DLD1 (cell line): ENCODE results near the gene UTP20.
"Not testable (repeated sequence)": the region's sequence is repeated elsewhere in the genome, so short reads cannot be mapped to it uniquely, and the experiment has no call there.

ENCODE experiments used
- in situ Hi-C: cut with HindIII; loops from 2 replicates; pipeline ENCODE4 v1.10.0; 2017; ENCODE audit warnings: low sequenced_read_pairs

UTP20 gene

DNA sequence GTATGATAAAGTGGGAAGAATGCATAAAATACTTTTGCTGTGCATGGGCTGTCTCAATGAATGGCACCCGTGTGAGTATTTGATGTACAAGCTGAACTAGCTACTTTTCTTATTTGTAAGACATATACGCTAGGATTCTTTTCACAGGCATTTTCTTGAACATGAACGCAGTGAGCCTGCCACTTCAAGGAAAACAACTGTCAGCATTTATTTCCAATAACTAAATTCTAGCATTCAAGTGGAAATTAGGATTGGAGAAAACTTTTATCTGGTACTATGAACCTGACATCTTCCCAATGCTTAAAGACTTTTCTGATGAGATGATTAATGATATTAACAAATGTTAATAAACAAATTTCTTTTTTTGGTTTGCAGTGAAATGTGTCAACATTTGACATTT lies 45.7 kb downstream of the UTP20 start:
- in situ Hi-C loops, result no loop called here

DNA sequence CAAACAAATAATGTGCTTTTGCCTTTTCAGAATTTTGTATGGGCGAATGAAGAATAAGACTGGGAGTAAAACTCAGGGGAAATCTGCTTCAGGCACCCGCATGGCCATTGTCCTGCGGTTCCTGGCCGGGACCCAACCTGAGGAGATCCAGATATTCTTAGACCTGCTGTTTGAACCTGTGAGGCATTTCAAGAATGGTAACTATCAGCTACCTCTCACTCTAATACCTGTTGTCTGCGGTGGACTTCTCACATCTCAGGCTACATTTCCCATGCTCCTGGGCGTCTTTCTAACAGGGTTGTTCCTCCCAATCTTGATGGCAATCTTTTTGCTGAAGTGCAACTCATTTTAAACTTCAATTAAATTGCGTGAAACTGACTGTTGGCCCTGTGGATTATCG lies 47.1 kb downstream of the UTP20 start:
- in situ Hi-C loops, result no loop called here

DNA sequence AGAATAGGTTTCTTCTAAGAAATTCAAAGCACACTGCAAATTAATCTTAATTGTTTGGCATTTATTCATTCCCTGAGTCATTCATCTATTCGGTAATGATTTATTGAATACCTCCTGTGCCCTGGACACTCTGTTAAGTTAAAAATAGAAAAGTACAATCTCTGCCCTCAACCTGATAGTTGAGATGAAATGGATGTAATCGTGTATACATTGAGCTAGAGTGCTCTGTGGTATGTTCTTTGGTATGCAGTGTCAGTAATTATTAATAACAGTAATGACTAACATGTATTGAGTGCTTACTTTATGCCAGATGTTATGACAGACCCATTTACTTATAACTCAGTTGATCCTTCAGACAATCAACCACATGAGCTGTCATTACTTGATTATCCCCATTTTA lies 47.6 kb downstream of the UTP20 start:
- in situ Hi-C loops, result no loop called here

DNA sequence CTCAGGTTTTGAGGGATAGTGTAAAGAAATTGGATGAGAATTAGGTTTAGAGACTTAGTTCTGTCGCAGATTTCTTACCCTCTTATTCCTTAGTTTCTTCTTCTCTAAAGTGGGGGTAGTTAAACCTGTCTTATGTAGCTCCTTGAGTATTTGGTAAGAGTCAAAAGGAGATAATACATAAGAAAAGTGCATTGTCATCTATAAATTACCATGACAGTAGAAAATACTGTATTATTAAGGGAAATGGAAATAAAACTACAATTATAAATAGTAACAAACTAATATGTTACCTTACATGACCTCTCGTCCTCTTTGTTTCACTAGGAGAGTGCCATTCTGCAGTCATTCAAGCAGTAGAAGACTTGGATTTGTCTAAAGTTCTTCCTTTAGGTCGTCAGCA lies 49.0 kb downstream of the UTP20 start:
- in situ Hi-C loops, result no loop called here

DNA sequence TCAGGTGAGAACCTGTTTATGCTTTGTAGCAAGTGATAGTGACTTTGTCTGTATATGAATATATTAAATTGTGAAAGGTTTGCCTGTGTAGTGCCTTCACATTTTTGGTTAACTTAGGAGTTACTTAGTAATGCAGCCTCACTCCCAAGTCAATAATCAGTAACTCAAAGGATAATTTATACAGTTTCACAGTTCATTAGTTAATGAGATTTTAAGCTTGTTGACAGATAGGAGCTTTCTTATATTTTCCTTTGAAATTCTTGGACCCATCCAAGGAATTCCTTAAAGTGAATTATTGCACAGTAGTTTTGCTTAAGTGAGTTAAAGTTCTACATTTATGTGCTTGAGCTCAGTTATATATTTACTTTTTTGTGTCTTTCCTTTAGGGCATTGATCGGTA lies 50.7 kb downstream of the UTP20 start:
- in situ Hi-C loops, result no loop called here

DNA sequence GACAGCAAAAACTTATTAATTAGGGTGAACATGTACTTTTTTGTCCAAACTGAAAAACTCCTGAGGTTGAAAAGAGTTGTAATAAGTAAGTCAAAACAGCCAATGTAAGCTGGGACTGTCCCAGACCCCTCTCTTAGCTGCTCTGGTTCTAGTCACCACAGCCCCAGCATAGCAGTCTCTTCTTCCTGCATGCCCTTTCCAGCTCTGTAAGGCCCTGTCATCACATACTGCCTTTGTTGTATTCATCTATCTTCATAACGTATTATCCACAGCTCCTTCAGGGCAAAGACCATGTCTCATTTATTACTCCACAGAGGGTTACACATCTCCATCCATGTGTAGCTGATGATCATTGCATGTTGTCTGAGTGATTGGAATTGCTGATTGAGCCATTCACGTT lies 56.5 kb downstream of the UTP20 start:
- in situ Hi-C loops, result no loop called here

DNA sequence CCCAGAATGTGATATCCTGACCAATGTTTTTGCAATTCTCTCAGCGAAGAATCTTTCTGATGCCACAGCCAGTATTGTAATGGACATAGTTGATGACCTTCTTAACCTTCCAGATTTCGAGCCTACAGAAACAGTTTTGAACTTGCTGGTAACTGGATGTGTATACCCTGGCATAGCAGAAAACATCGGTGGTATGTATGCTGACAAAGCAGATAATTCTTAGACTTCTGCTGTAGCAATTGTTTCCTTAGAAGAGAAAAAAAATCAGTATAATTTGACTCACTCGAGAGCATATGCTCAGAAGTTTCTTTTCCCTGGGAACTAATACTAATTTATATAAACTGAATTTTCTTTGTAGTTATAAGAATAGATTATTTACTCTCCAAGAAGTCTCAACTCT lies 58.2 kb downstream of the UTP20 start:
- in situ Hi-C loops, result no loop called here

DNA sequence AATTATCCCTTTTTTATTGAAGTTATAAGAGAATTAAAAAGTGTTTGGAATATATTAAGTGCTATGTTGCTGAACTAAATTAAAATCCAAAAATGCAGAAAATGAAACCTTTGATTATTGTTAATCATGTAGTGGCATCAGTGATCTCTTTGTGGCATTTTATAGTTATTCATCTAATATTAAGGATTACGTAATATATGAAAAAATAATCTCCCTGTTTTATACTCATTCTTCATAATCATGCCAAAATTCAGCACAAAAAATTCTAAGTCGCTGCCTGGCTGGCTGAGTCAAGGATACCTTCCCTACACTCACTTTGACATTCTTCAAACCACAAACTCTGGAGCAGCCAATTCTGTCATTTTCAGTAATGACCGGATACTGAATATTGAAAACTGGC lies 64.0 kb downstream of the UTP20 start:
- in situ Hi-C loops, result no loop called here

DNA sequence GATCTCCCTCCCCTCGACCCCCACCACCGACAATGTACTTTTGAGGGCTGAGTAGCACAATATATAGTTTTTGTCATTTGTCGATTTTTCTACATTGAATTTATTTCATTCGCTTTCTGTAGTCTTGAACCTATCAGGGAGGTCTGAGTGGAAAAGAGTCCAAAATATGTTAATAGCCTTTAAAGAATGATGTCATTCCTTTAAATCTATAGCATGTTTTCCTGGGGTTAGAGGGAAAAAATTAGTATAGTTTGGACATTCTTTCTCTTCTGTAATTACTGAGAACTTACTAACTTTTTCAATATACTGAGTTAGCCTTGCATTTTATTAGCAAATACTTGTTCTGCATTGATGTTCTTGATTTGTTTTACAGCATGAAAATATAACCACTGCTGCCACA lies 71.8 kb downstream of the UTP20 start:
- in situ Hi-C loops, result no loop called here

DNA sequence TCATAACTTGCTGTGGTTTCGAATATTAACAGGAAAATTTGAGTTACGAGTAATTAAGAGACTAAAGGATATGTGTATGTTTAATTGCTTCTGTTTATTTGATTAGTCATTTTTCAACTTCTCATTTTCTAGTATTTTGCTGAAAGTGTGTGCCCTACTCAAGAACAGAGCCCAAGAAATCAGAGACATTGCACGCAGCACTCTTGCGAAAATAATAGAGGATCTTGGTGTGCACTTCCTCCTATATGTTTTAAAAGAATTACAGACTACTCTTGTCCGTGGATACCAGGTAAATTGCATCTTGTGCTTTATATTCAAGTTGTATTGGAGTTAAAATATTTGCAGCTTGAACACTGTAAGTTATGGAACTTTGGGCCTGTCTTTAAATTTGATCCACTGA lies 76.9 kb downstream of the UTP20 start:
- in situ Hi-C loops, result no loop called here

DNA sequence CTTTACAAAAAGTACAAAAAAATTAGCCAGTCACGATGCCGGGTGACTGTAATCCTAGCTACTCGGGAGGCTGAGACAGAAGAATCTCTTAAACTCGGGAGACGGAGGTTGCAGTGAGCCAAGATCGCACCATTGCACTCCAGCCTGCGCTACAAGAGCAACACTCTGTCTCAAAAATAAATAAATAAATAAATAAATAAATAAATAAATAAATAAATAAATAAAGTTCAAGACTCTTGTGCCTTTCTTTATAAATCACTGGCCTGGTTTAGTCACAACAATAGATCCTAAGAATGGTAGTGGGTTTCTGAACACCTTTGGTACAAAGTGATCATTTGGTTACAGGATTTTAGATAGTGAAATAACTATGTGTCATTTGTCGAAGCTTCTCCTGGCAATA lies 81.5 kb downstream of the UTP20 start:
- in situ Hi-C loops, result no loop called here

DNA sequence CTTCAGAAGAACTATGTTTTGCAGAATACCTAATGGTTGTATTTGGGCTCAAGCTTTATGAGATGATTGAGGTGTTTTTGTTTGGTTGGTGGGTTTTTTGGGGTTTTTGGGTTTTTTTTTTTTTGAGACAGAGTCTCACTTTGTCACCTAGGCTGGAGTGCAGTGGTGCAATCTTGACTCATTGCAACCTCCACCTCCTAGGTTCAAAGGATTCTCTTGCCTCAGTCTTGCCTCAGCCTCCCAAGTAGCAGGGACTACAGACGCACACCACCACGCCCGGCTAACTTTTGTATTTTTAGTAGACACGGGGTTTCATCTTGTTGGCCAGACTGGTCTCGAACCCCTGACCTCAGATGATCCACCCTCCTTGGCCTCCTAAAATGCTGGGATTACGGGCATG lies 88.1 kb downstream of the UTP20 start:
- in situ Hi-C loops, result no loop called here

DNA sequence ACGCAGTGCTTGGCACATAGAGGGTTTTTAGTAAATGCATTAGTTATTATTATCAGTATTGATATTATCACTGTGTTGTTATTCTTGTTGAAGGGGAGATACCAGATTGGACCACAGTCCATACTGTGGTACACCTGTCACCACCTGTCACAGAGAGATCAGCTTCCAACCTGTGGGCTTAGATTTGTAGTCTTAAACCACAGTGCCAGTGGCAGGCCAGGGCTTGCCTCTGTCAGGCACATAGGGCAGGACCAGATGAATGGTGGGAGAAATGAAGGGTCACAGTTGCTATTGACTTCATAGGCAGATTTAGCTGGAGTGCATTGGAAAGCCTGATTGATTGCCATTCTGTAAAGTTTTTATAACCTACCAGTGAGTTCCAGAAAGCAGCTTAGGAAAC lies 92.5 kb downstream of the UTP20 start:
- in situ Hi-C loops, result no loop called here

DNA sequence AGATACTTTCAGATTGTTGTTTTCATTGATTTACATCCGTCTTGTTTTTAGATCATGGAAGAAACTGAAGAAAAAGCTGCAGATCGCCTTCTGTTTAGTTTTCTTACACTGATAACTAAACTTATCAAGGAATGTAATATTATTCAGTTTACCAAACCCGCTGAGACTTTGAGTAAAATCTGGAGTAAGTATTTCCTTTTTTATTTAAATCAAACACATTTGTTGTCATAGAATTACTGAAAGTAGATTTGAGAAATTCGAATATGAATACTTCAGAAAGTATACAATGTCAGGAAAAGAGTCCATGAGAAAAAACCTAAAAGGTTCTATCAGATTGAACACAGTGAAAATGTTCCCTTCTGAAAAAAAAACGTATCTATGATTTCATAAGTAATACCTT lies 95.7 kb downstream of the UTP20 start:
- in situ Hi-C loops, result no loop called here

DNA sequence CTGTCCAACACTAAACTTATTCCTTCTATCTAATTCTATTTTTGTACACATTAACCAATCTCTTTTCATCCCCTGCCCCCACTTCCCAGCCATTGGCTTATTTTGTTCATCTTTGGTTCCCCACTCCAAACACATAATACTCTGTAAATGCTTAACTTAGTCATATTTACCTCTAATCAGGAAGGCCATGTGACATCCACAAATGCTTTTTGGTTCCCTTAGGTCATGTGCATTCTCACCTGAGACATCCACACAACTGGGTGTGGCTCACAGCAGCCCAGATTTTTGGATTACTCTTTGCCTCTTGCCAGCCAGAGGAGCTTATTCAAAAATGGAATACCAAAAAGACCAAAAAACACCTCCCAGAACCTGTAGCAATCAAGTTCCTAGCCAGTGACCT lies 99.2 kb downstream of the UTP20 start:
- in situ Hi-C loops, result no loop called here

DNA sequence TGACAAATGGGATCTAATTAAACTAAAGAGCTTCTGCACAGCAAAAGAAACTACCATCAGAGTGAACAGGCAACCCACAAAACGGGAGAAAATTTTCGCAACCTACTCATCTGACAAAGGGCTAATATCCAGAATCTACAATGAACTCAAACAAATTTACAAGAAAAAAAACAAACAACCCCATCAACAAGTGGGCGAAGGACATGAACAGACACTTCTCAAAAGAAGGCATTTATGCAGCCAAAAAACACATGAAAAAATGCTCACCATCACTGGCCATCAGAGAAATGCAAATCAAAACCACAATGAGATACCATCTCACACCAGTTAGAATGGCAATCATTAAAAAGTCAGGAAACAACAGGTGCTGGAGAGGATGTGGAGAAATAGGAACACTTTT lies 111.3 kb downstream of the UTP20 start:
- in situ Hi-C loops, result not testable (repeated sequence)

DNA sequence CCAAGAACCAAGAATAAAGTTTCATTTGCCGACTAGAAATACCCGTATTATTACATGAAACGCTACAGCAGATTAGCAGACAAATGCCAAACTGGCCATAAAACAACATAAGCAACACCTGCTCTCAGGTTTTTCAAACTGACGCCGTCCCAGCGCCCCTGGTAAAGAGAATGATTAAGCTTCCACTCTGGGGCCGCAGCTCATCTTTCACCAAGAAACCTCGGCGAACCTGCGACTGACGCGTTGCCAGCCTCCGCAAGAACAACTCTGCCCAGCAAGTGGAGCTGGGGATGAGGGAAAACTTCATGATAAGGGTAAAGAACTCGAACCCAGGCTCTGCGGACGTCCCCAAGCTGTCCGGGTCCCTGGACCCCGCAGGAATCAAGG lies 127.1 kb downstream of the UTP20 start:
- in situ Hi-C loops, result no loop called here

DNA sequence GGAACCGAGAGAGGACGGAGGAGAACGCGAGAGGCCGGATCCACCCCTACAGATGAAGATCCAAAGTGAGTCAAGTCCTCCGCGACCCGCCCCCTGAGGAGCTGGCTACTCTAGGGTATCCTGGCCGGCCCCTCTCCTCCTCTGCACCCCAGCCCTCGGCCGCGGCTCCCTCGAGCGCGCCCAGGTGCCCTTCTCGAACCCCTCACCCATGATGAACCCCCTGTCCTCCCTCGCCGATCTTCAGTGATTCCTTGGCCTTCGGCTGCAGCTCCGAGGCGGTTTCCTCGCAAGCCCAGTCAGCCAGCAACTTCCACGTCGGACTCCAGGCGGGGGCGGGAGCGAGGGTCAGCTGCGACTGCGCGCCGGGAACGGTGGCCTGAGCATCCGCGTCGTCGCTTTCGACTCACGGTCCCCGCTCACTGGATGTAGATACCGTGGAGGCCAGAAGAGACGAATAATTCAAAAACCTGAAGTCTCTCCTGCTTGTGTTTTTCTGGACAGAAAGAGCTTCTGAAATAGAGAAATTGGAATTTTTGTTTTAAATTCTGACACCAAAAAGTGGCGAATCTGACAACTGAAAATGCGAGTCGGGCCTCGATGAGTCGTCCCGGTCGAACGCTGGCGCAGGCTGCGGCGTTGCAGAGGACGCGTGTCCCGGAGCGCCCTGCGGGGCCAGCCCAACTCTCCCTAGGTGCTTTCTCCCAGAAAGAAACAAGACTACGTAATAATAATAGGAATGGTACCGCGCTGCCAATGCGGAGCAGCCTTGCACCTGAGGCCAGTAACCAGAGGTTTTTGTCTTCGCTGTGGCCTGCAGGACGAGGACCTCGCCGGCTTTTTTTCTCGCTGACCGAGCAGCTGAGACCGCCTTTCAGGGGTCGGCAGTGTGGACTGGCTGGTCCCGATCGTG lies 127.8 kb downstream of the UTP20 start, which contains the start of gene ARL1:
Gene ARL1 (minus strand): TSS at position 337 of the 910 bp plus-strand sequence. CDS start 127 bp downstream, at position 210.
- in situ Hi-C loops, result no loop called here

DNA sequence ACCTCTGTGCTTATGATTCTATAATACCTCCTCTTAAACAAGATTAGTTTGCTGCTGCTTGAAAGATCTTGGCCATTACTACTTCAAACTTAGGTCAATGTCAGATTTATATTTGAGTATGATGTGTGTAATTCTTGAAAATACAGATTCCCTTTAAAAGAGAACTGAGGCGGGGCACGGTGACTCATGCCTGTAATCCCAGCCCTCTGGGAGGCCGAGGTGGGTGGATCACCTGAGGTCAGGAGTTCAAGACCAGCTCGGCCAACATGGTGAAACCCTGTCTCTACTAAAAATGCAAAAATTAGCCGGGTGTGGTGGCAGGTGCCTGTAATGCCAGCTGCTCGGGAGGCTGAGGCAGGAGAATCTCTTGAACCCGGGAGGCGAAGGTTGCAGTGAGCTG lies 130.3 kb downstream of the UTP20 start:
- in situ Hi-C loops, result not testable (repeated sequence)

DNA sequence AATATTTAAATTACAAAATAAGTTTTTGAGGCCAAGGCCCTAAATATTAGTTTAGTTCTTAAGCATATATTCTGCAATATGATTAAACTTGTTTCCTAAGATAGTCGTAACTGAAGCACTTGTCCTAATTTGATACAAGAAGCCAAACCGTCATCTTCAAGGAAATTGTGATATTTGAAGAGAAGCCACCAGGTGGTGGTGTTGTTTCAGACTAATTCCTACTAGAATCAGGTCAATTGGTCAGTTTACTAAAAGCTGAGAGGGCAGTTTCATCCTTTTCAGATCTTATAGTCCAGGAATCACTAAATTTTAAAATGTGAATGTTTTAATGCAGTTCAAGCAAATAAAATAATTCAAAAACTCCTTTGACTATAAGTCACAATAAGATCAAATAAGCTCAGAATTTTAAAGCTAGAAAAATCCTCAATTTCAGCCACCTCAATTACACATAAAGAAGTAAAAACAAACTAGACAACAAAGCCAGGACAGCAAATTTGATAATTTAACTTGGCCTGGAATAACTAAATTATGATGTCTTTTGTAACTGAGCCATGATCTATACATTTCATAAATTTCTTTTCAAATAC lies 134.7 kb downstream of the UTP20 start:
- in situ Hi-C loops, result no loop called here

DNA sequence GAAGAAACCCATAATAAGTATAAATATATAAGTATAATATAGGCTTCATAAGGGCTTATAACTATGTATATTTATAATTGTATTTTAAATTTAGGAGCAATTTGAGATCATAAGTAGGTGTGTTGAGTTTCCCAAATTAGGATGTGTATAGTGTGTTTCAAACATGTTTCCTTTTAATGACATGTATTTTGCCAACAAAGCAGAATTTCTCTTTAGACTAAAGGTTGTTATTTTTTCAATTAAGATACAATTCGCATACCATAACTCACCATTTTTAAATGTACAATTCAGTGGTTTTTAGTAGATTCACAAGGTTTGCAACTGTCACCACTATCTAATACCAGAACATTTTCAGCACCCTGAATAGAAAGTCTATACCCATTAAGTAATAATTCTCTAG lies 135.3 kb downstream of the UTP20 start:
- in situ Hi-C loops, result no loop called here

DNA sequence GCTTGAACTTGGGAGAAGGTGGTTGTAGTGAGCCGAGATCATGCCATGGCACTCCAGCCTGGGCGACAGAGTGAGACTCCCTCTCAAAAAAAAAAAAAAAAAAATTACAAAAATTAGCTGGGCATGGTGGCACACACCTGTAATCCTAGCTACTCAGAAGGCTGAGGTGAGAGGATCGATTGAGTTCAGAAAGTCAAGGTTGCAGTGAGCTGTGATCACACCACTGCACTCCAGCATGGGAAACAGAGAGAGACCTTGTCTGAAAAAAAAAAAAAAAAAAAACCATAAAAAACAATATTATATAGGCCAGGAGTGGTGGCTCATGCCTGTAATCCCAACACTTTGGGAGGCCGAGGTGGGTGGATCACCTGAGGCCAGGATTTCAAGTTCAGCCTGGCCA lies 142.2 kb downstream of the UTP20 start:
- in situ Hi-C loops, result not testable (repeated sequence)

DNA sequence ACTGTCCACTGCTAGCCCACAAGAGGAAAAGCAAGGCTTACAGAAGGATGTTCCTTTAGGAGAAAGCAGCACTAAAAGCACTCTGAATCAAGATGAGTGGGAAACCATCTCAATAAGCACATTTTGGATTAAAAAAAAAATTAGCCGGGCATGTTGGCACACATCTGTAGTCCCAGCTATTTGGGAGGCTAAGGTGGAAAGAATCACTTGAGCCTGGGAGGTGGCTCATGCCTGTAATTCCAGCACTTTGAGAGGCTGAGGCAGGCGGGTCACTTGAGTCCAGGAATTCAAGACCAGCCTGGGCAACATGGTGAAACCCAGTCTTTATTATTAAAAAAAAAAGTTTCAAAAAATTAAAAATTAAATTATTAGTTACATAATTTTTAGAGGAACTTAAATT lies 144.7 kb downstream of the UTP20 start:
- in situ Hi-C loops, result no loop called here
